Heart right ventricle (tissue), 16 donors: ENCODE results near the gene PMIS2. TPM values are rescaled to one million over a fixed set of nuclear protein-coding genes. Genes with fewer than 3 reads are reported as not detected.

Experiments used
- ATAC-seq, 8 donors: fragments of 200-7000 bp; cut with Tn5 transposase; one replicate each; pipeline ENCODE4 v1.9.1; 2020; ENCODE audit warnings: mild to moderate bottlenecking in 8 of 8, moderate library complexity in 8 of 8, moderate number of reproducible peaks in 1 of 8
- DNase-seq, 2 donors: peaks; one replicate each; pipeline ENCODE4 v3.0.0-alpha.2; 2020
- H3K27ac ChIP-seq, 10 donors: fragments of 200-600 bp; sonication (generic) in 2 of 10; one replicate each; pipeline versions ENCODE4 v1.5.0 to v1.8.0; 2020 to 2022; ENCODE audit warnings: mild to moderate bottlenecking in 3 of 10
- H3K27me3 ChIP-seq, 7 donors: fragments of 200-600 bp; one replicate each; pipeline ENCODE4 v1.8.0; 2021 to 2022; ENCODE audit warnings: mild to moderate bottlenecking in 2 of 7
- H3K36me3 ChIP-seq, 9 donors: fragments of 200-600 bp; sonication (generic) in 1 of 9; one replicate each; pipeline versions ENCODE4 v1.5.0 to v1.8.0; 2020 to 2022; ENCODE audit warnings: mild to moderate bottlenecking in 2 of 9
- H3K4me1 ChIP-seq, 9 donors: fragments of 200-600 bp; sonication (generic) in 1 of 9; one replicate each; pipeline versions ENCODE4 v1.5.0 to v1.8.0; 2020 to 2022; ENCODE audit warnings: mild to moderate bottlenecking in 4 of 9
- H3K4me3 ChIP-seq, 10 donors: fragments of 200-600 bp; sonication (generic) in 2 of 10; one replicate each; pipeline versions ENCODE4 v1.5.0 to v1.8.0; 2020 to 2022; ENCODE audit warnings: mild to moderate bottlenecking in 7 of 10, moderate library complexity in 2 of 10
- H3K9me3 ChIP-seq, 11 donors: fragments of 200-600 bp in 10 of 11; sonication (generic) in 2 of 11; one replicate each; pipeline versions ENCODE4 v1.5.0 to v1.8.0; 2013 to 2022; ENCODE audit warnings: mild to moderate bottlenecking in 2 of 11, control low read depth in 1 of 11, moderate library complexity in 1 of 11
- CTCF ChIP-seq, 9 donors: fragments of 200-600 bp; sonication (generic) in 2 of 9; IDR thresholded peaks; one replicate each; pipeline versions ENCODE4 v1.5.0 to v1.8.0; 2021 to 2022; ENCODE audit warnings: antibody characterized with exemption in 9 of 9, mild to moderate bottlenecking in 5 of 9, moderate library complexity in 1 of 9
- WGBS, 2 donors: extraction: QIAGEN DNeasy Blood & Tissue Kit; methylation state at CpG; one replicate each; pipeline ENCODE4 v1.1.7; 2013; ENCODE audit warnings: inconsistent platforms in 1 of 2; 5-methylcytosine and 5-hydroxymethylcytosine counted together
- intact Hi-C, 10 donors: fragments of 100-400 bp; cut with DNase I; formaldehyde crosslinking; loops; one replicate each; pipeline versions ENCODE4 v1.11.1 to v1.14.2; 2022
- polyA plus RNA-seq, 2 donors: library from polyadenylated mRNA; stranded (reverse); fragments of 200-250 nt; gene quantifications; one replicate each; pipeline ENCODE4 v1.2.3, GENCODE V29; 2013
- total RNA-seq, 10 donors: library from RNA; stranded (reverse); fragmentation: NEBNext Ultra II Directional in 3 of 10; extraction: Animal tissue kit (Norgen Biotek cat#: 25700) in 3 of 10; gene quantifications; one replicate each; pipeline versions ENCODE4 v1.2.1 to v1.2.4, GENCODE V29; 2021 to 2023
- donor health status: Arrhythmogenic right ventricular cardiomyopathy.
- donor health status: ischemic (EF 13 %, LVEDD 7.1; RV severe dilation, severe dysfunction).
- donor health status: healthy with polysubstance abuse.
- donor health status: DM: no; HTN: yes; CAD: no.
- donor health status: DM: no; HTN: no; CAD: no.
- donor health status: ischemic (EF 25% LVEDD 6.9; RV normal size, moderate dysfunction).
- donor health status: ischemic (EF 25% LVEDD 5.7; RV mildly dilated, moderate dysfunction).
- donor health status: healthy.
- donor health status: DM: yes; HTN: yes; CAD: no.
- donor health status: Ischemic cardiomyopathy.
- donor health status: ischemic (EF 35%, LVEDD 5.7; RV mildly dilated, moderate dysfunction).
- donor health status: nonischemic (EF 11% LVEDD 7.7; RV severe dilation, severe dysfunction).
- donor health status: DM: yes; HTN: yes; CAD: no.
- donor health status: PGD.
- donor health status: ischemic (EF 29% LVEDD 5.4; RV normal size, mild dysfunction).
- donor health status: nonischemic (EF 23%, LVEDD 6.1; RV moderate dilation, normal function).

The PMIS2 gene
- total and polyA plus RNA-seq, 12 donors, result not detected

GRCh38 chr19:35545001-35545854 lies 40.7 kb upstream of the PMIS2 start, which contains the start of gene TMEM147:
Gene TMEM147, plus strand, starts transcription at chr19:35545626. Its CDS starts 114 bp downstream, at chr19:35545740.
- ATAC-seq, result peak; percentile 97 to 99 (median 99)
- Histone ChIP-seq H3K9me3 (no peaks in the 10 kb centered on the region), H3K27me3 (no peaks in the 10 kb centered on the region), H3K27ac (peak within 1 kb of the TSS in 9 of 10 donors; percentile 61 to 94 (median 83)), H3K36me3 (peaks cover 0 to 20% (median 0%) of the 10 kb centered on the region in 9 donors), H3K4me3 (peak within 1 kb of the TSS; percentile 53 to 97 (median 88)), H3K4me1 (peaks cover 0 to 24% (median 21%) of the 10 kb centered on the region in 9 donors)
- intact Hi-C loops, result loop anchor here in 7 of 10 donors (2.0 to 10.0 kb wide), 7 partner anchors 67 to 390 kb away; partner anchors contain the start of genes KMT2B (in 4 of the 7), ETV2 (in 3 of the 7), COX6B1 (in 1 of the 7) and HAUS5 (in 1 of the 7)
- peak; percentile 93 to 95 for DNase-seq
- TF ChIP-seq CTCF (IDR thresholded peaks at IDR 0.05), result no peak
- WGBS, 2 donors, result 0 to 1% methylated on average over 78 to 85 of the region's 85 CpGs

GRCh38 chr19:35545855-35546381 lies 40.1 kb upstream of the PMIS2 start:
- peak; percentile 31 to 34 for DNase-seq
- Histone ChIP-seq H3K4me3 (peak overlapping the region; percentile 53 to 97 (median 88)), H3K9me3 (no peaks in the 10 kb centered on the region), H3K4me1 (peaks cover 0 to 24% (median 21%) of the 10 kb centered on the region in 9 donors), H3K36me3 (peaks cover 0 to 20% (median 0%) of the 10 kb centered on the region in 9 donors), H3K27ac (peak overlapping the region in 9 of 10 donors; percentile 61 to 94 (median 83)), H3K27me3 (no peaks in the 10 kb centered on the region)
- no peak for TF ChIP-seq CTCF (IDR thresholded peaks at IDR 0.05)
- 3 to 6% methylated on average over 27 of the region's 27 CpGs for WGBS, 2 donors
- peak; percentile 12 to 48 (median 34) for ATAC-seq
- intact Hi-C loops, result loop anchor here in 7 of 10 donors (2.0 to 10.0 kb wide), 7 partner anchors 66 to 389 kb away; partner anchors contain the start of genes KMT2B (in 4 of the 7), ETV2 (in 3 of the 7), COX6B1 (in 1 of the 7) and HAUS5 (in 1 of the 7)

GRCh38 chr19:35546532-35546931 lies 39.4 kb upstream of the PMIS2 start:
- Histone ChIP-seq H3K4me1 (peaks cover 0 to 24% (median 21%) of the 10 kb centered on the region in 9 donors), H3K36me3 (peaks cover 0 to 20% (median 0%) of the 10 kb centered on the region in 9 donors), H3K27ac (peak overlapping the region in 2 of 10 donors; percentile 91 to 94), H3K4me3 (peak overlapping the region in 9 of 10 donors; percentile 53 to 97 (median 87)), H3K27me3 (no peaks in the 10 kb centered on the region), H3K9me3 (no peaks in the 10 kb centered on the region)
- TF ChIP-seq CTCF (IDR thresholded peaks at IDR 0.05), result no peak
- intact Hi-C loops, result loop anchor here in 7 of 10 donors (5.0 to 10.0 kb wide), 6 partner anchors 66 to 388 kb away; partner anchors contain the start of genes KMT2B (in 4 of the 7), ETV2 (in 3 of the 7), COX6B1 (in 1 of the 7) and HAUS5 (in 1 of the 7)
- DNase-seq, result no peak
- 87 to 91% methylated on average over 8 of the region's 8 CpGs for WGBS, 2 donors
- ATAC-seq, result no peak
